Measurements from ENCODE around the gene ARHGEF7.

- TF ChIP-seq CTCF (IDR thresholded peaks at IDR 0.05) (no peak), POLR2A (IDR thresholded peaks at IDR 0.05) (no peak)
Observed at GRCh38 chr13:111315347-111315995, 200.4 kb downstream of the ARHGEF7 start.
